D341Med (cell line): ENCODE data around the gene SORT1.
"Not testable (repeated sequence)": the region's sequence is repeated elsewhere in the genome, so short reads cannot be mapped to it uniquely, and the experiment has no call there.

Experiments used
- DNase-seq: peaks from one replicate; pipeline ENCODE4 v3.0.0; 2012; ENCODE audit warnings: low spot score

The SORT1 gene

GRCh38 chr1:109379907-109380306 is 17.8 kb downstream of the SORT1 start:
- DNase-seq, result no peak

GRCh38 chr1:109379422-109379821 is 18.3 kb downstream of the SORT1 start:
- DNase-seq, result no peak

GRCh38 chr1:109377698-109378097 is 20.0 kb downstream of the SORT1 start:
- no peak for DNase-seq

- not testable (repeated sequence) for DNase-seq
Measured at GRCh38 chr1:109373696-109374095, 24.0 kb downstream of the SORT1 start.

DNA sequence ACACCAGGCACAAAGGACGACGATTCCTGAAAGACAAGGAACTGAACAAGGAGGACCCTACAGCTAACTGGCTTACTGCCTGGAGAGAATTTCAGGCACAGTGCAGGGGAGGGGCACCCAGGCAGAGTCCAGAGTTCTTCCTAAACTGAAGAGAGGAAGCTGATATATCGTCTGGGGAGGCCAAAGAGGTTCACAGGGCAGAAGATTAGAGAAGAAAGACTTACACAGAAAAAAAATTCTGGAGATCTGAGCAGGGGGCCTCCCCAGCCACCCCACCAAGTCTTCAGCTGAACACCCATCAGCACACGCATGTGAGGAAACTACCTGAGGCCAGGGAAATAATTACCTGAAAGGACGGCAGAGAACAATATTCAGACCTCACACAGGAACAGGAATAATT is 24.6 kb downstream of the SORT1 start:
- no peak for DNase-seq

GRCh38 chr1:109372281-109372680 is 25.4 kb downstream of the SORT1 start:
- DNase-seq, result no peak

DNA sequence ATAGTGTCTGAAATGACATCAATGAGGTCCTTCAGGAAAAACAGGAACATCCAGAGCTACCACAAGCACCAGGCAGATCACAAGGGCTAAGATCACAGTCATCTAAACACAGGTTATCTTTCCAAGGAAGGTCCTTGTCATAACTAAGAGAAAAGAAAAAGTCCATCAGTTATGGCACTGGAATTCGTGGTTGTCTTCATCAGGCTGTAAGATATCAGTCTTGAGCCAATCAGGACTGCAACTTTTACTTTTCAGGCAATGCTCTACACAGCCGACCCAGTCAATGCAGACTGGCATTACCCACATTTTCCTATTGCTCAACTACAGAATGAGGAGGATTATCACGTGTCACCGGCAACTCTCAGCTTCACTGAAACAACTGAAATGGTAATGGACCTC is 26.4 kb downstream of the SORT1 start:
- no peak for DNase-seq

DNA sequence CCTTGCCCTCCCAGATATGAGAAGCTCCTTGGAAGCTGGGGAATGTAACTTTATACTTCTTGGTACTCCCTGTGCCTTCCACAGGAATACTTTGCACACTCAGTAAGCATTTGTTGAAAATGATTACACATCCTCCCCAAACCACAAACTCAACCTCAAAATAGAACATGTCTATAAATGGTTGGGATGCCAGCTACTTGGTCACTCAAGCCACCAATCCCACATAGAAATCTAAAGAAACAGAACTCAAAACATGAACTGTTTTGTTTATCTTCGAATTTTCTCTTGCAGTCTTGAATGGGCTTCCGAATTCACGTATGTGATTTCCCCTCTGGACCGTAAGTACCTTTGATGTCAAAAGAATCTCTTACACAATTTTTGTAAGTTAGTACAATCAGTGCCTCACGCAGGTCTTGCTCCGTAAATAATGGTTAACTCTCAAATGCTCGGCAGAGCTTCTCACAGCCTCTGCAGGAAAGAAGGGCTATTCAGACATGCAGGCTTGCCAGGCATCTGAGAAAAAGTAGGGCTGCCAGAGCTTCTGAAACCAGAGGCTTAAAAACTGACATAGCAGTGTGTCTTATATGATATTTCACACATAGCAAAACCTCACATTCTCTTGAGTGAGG is 26.9 kb downstream of the SORT1 start:
- DNase-seq, result no peak

- no peak for DNase-seq
Measured at GRCh38 chr1:109369167-109369746, 28.5 kb downstream of the SORT1 start.

- DNase-seq, result peak; percentile 25
Measured at GRCh38 chr1:109368464-109368863, 29.3 kb downstream of the SORT1 start.

GRCh38 chr1:109367626-109368025 is 30.1 kb downstream of the SORT1 start:
- DNase-seq, result no peak

DNA sequence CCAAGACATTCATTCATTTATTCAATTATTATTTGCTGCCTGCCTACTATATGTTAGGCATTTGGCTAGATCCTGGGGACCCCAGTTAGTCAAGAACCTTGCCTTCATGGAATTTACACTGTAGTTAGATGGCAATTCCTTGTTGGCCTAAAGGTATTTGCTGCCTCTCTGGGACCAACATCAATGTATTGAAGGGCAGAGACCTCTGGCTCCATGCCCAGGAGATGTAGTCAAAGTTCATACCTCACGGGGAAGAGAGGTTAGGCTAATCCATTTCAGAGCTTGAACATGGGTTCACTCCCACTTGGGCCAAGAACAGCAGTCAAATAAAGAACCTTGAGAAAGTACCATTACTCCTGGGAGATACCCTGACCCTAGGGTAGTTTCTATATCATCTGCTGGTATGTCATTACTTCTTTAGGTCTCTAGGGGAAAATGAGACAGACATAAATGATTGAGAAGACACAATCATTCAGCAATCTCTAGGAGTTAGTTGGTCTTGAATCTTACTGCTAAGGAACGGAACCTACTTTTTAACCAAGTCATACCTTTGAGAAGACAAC is 32.0 kb downstream of the SORT1 start:
- DNase-seq, result no peak

- DNase-seq, result no peak
Measured at GRCh38 chr1:109361649-109362048, 36.1 kb downstream of the SORT1 start.

DNA sequence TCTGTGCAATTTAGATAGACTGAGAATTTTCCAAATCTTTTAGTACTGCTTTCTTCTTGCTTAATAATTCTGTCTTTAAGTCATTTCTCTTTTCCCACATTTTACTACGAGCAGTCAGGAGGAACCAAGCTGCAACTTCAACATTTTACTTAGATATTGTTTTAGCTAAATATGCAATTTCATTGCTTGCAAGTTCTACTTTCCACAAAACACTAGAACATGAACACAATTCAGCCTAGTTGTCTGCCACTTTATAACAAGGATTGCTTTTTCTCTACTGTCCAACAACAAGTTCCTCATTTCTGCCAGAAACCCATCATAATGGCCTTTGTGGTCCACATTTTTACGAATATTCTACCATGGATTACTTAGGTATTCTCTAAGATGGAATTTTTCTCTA is 36.6 kb downstream of the SORT1 start:
- DNase-seq, result no peak

DNA sequence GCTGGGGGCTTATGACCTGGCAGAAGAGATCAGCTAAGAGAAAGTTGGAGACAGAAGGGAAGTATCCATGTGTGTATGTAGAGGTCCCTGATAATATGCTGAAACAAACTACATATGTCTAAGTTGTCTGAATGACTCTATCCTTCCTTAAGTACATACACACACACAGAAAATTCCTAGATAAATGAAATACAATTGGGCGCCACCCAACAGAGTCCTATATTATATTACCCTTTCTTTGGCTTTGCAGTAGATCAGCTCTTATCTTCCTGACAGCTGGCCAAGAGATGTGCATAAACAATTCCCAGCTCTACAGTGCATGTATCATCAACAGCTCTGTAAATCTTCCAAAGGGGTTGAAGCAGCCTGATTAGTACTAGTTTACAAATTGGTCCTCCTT is 40.1 kb downstream of the SORT1 start:
- DNase-seq, result no peak

- DNase-seq, result no peak
Measured at GRCh38 chr1:109356915-109357314, 40.8 kb downstream of the SORT1 start.

DNA sequence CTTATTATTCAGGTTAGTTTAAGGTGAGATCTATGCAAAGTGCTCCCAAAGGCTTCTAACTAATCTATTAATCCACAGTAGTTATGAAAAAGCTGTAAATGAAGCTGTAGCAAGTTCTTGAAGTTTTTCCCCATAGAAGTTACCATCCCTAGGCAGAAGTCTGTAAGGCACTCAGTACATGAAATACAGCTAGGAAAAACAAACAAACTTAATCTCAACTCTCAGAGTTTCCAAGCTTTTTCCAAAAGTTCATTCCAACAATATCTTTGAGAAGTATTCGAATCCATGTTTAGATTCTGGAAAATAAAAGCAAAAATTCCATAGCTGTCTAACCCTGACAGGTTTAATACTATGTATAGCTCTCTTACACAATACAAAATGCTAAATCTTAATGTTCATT is 41.2 kb downstream of the SORT1 start:
- DNase-seq, result no peak

DNA sequence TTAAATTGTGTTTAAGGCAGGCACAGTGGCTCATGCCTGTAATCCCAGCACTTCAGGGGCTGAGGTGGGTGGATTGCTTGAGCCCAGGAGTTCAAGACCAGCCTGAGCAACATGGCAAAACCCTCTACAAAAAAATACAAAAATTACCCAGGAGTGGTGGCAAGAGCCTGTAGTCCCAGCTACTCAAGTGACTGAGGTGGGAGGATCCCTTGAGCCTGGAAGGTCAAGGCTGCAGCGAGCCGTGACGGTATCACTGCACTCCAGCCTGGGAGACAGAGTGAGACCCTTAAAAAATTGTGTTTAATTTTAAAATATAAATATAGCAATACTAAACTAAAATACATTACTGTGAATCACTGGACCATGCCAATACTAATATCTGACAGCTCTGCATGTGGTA is 42.8 kb downstream of the SORT1 start:
- no peak for DNase-seq

DNA sequence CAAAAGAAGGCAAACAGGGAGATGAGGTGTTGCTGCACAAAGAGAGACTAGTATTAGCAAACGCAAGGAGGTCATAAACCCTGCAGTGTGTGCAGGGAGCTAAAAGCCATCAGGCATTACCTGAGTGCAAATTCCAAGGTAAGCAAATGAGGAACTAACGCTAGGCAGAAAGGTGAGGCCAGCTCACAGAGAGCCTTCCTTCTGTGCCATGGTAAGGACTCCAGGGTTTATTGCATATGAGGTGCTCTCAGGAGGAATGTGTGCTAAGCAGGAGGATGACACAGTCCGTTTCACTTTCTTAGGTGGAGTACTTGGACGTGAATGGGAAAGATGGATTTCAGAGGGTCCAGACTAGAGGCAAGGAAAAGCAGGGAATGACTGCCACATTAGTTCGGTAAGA is 46.3 kb downstream of the SORT1 start:
- DNase-seq, result no peak

DNA sequence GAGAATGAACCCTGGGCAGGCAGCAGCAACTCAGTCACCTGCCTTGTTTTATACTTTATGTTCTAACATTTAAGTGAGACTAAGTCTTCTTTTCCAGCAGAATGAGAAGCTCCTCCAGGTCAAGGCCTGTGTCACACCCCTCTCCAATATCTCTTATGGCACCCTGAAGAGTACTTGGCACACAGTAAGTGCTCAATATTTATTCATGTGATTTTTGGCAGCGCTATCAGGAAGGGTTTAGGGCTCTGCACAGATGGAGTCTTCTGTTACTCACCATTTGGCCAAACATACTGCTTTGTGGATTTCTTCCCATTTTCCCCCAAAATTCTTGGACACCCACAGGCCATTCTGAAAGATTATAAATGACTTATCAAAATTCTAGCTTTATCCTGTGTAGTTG is 47.1 kb downstream of the SORT1 start:
- no peak for DNase-seq

DNA sequence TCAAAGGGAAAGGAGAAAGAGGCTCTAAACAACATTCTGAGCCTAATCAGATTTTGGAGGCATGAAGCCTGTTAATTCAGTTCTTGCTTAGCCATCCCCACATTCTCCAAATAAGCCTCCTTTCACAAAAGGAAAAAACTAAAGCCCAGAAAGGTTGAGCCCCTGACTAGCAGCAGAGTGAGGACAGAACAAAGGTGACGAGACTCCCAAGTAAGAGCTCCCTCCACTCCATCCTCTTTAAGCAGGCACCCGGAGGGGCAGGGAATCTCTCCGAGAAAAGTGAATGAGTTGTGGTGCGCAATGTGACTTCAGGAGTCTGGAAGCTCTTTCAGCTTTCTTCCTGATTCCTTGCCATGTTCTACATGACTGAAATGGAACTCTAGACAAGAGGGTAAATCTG is 47.5 kb downstream of the SORT1 start:
- DNase-seq, result no peak

GRCh38 chr1:109347511-109347910 is 50.2 kb downstream of the SORT1 start:
- DNase-seq, result no peak

DNA sequence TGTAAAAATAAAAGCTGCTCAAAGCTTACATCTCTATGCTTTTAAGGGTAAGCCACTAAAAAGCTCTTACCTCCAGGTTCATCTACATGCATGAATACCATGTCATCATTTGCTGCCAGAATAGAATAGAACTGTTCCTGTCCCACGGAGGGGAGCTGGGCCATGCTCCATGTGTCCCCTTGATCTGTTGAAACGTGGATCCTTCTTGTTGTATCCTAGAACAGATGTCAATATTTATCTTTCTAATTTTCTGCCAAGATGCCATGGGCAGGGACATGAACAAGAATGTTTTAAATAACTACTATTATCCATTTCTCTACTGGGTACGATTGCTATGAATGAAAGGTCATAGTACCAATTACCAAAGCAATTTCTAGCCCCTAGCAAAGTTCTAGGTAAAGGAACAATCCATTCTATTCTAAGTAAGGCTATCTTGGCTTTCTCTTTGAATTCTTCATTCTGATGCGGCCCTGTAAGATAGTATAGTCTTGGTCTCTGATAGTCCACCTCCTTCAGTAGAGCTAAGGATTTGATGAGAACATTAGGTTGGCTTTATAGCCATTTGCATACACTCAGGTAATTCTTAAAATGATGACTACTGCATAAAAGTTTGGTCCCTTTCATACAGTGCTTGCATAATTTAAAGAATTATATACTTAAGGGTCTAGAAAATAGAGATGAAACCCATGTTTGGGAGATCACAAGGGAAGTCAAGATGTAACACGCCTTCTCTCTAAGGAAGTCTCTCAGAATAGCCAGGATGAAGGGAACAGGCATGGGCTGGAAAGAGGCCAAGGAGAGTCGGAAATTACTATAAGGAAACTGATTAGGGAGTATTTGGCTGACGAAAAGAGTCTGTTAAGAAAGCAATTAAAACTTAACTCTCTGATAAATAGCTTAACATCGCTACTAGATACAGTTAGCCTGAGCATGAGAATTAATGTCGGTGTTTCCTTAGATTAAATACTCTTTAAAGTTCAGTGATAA is 55.5 kb downstream of the SORT1 start:
- no peak for DNase-seq
